ENCODE results near the gene MAST2. TPM values are rescaled to one million over a fixed set of nuclear protein-coding genes. Genes with fewer than 3 reads are reported as not detected.

Gene MAST2
- total RNA-seq, 1 donor from 2014 or later, result 27.6 TPM

DNA sequence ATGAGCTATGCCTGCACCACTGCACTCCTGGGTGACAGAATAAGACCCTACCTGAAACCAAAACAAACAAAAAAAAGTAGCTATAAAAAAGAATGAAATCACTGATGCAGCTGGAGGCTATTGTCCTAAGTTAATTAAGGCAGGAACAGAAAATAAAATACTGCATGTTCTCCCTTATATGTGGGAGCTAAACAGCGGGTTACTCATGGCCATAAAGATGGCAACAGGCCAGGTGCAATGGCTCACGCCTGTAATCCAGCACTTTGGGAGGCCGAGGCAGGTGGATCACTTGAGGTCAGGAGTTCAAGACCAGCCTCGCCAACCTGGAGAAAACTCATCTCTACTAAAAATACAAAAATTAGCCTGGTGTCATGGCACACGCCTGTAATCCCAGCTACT, 176.4 kb downstream of the MAST2 start:
- H3K4me1 Mint-ChIP-seq (ENCODE audit: unreplicated experiment), result no peaks in the 10 kb centered on the region
- no peak overlapping the region for H3K4me3 Mint-ChIP-seq (ENCODE audit: unreplicated experiment)
- TF ChIP-seq, protein P1, sequence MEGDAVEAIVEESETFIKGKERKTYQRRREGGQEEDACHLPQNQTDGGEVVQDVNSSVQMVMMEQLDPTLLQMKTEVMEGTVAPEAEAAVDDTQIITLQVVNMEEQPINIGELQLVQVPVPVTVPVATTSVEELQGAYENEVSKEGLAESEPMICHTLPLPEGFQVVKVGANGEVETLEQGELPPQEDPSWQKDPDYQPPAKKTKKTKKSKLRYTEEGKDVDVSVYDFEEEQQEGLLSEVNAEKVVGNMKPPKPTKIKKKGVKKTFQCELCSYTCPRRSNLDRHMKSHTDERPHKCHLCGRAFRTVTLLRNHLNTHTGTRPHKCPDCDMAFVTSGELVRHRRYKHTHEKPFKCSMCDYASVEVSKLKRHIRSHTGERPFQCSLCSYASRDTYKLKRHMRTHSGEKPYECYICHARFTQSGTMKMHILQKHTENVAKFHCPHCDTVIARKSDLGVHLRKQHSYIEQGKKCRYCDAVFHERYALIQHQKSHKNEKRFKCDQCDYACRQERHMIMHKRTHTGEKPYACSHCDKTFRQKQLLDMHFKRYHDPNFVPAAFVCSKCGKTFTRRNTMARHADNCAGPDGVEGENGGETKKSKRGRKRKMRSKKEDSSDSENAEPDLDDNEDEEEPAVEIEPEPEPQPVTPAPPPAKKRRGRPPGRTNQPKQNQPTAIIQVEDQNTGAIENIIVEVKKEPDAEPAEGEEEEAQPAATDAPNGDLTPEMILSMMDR (IDR thresholded peaks at IDR 0.05; ENCODE audit: unreplicated experiment), result no peak
- no peak overlapping the region for H3K27ac Mint-ChIP-seq (ENCODE audit: unreplicated experiment)
- no peak for DNase-seq (ENCODE audit: low spot score)
- H3K36me3 Mint-ChIP-seq (ENCODE audit: low read depth, unreplicated experiment), result no peaks in the 10 kb centered on the region
- no peaks in the 10 kb centered on the region for H3K27me3 Mint-ChIP-seq (ENCODE audit: unreplicated experiment)
- no peaks in the 10 kb centered on the region for H3K9me3 Mint-ChIP-seq (ENCODE audit: unreplicated experiment)

GRCh38 chr1:45982359-45982758, 178.9 kb downstream of the MAST2 start:
- H3K9me3 Mint-ChIP-seq (ENCODE audit: unreplicated experiment), result no peaks in the 10 kb centered on the region
- no peaks in the 10 kb centered on the region for H3K27me3 Mint-ChIP-seq (ENCODE audit: unreplicated experiment)
- H3K4me1 Mint-ChIP-seq (ENCODE audit: unreplicated experiment), result no peaks in the 10 kb centered on the region
- TF ChIP-seq, protein P1 (IDR thresholded peaks at IDR 0.05; ENCODE audit: unreplicated experiment), result no peak
- no peaks in the 10 kb centered on the region for H3K36me3 Mint-ChIP-seq (ENCODE audit: low read depth, unreplicated experiment)
- H3K4me3 Mint-ChIP-seq (ENCODE audit: unreplicated experiment), result no peak overlapping the region
- DNase-seq (ENCODE audit: low spot score), result no peak
- H3K27ac Mint-ChIP-seq (ENCODE audit: unreplicated experiment), result no peak overlapping the region

DNA sequence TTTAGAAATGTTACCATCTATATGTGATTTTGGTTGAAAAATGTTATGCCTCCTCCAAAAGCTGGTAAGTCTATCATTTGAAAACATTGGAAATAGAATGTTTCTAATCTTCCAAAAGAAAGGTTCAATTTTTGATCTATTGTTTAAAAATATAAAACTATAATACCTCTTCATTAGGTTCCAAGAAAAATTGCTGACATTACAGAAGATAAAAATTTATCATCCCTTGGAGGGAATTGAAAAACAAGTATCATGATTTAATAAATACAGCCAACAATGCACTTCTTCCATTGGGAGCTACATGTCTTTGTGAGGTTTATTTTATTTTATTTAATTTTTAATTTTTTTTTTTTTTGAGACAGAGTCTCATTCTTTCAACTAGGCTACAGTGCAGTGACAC, 180.6 kb downstream of the MAST2 start:
- no peak for DNase-seq (ENCODE audit: low spot score)
- H3K36me3 Mint-ChIP-seq (ENCODE audit: low read depth, unreplicated experiment), result no peaks in the 10 kb centered on the region
- no peak overlapping the region for H3K27ac Mint-ChIP-seq (ENCODE audit: unreplicated experiment)
- H3K27me3 Mint-ChIP-seq (ENCODE audit: unreplicated experiment), result no peaks in the 10 kb centered on the region
- H3K4me1 Mint-ChIP-seq (ENCODE audit: unreplicated experiment), result no peaks in the 10 kb centered on the region
- no peak overlapping the region for H3K4me3 Mint-ChIP-seq (ENCODE audit: unreplicated experiment)
- TF ChIP-seq, protein P1 (IDR thresholded peaks at IDR 0.05; ENCODE audit: unreplicated experiment), result no peak
- H3K9me3 Mint-ChIP-seq (ENCODE audit: unreplicated experiment), result no peaks in the 10 kb centered on the region

- no peak for DNase-seq (ENCODE audit: low spot score)
- TF ChIP-seq, protein P1 (IDR thresholded peaks at IDR 0.05; ENCODE audit: unreplicated experiment), result no peak
- Mint-ChIP-seq H3K27ac (ENCODE audit: unreplicated experiment) (no peak overlapping the region), H3K27me3 (ENCODE audit: unreplicated experiment) (no peaks in the 10 kb centered on the region), H3K4me1 (ENCODE audit: unreplicated experiment) (no peaks in the 10 kb centered on the region), H3K9me3 (ENCODE audit: unreplicated experiment) (no peaks in the 10 kb centered on the region), H3K4me3 (ENCODE audit: unreplicated experiment) (no peak overlapping the region), H3K36me3 (ENCODE audit: low read depth, unreplicated experiment) (no peaks in the 10 kb centered on the region)
Observed at GRCh38 chr1:45987204-45987603, 183.8 kb downstream of the MAST2 start.

- H3K27me3 Mint-ChIP-seq (ENCODE audit: unreplicated experiment), result no peaks in the 10 kb centered on the region
- H3K4me1 Mint-ChIP-seq (ENCODE audit: unreplicated experiment), result no peaks in the 10 kb centered on the region
- no peaks in the 10 kb centered on the region for H3K9me3 Mint-ChIP-seq (ENCODE audit: unreplicated experiment)
- TF ChIP-seq, protein P1 (IDR thresholded peaks at IDR 0.05; ENCODE audit: unreplicated experiment), result no peak
- no peak for DNase-seq (ENCODE audit: low spot score)
- H3K4me3 Mint-ChIP-seq (ENCODE audit: unreplicated experiment), result no peak overlapping the region
- H3K36me3 Mint-ChIP-seq (ENCODE audit: low read depth, unreplicated experiment), result no peaks in the 10 kb centered on the region
- no peak overlapping the region for H3K27ac Mint-ChIP-seq (ENCODE audit: unreplicated experiment)
Observed at GRCh38 chr1:45989249-45989648, 185.8 kb downstream of the MAST2 start.
